LNCaP clone FGC (cell line): ENCODE measurements around the gene TPM2.

Experiments
- DNase-seq: peaks from one replicate; pipeline ENCODE4 v3.0.0-alpha.2; 2011; ENCODE audit warnings: low read depth
- H3K4me3 ChIP-seq: 2 replicates; pipeline ENCODE4 v1.5.1; 2011; ENCODE audit warnings: mild to moderate bottlenecking, low read depth, low read length, control low read depth
- TF ChIP-seq, protein P1 (sequence below): IDR thresholded peaks from 2 replicates; pipeline ENCODE4 v1.5.1; 2012; ENCODE audit warnings: mild to moderate bottlenecking; ENCODE audit not compliant: control insufficient read depth, insufficient read depth; ENCODE audit errors: extremely low read depth

The TPM2 gene

GRCh38 chr9:35667939-35668338 lies 21.8 kb downstream of the TPM2 start:
- H3K4me3 ChIP-seq: no peak overlapping the region
- no peak for DNase-seq
- TF ChIP-seq, protein P1, sequence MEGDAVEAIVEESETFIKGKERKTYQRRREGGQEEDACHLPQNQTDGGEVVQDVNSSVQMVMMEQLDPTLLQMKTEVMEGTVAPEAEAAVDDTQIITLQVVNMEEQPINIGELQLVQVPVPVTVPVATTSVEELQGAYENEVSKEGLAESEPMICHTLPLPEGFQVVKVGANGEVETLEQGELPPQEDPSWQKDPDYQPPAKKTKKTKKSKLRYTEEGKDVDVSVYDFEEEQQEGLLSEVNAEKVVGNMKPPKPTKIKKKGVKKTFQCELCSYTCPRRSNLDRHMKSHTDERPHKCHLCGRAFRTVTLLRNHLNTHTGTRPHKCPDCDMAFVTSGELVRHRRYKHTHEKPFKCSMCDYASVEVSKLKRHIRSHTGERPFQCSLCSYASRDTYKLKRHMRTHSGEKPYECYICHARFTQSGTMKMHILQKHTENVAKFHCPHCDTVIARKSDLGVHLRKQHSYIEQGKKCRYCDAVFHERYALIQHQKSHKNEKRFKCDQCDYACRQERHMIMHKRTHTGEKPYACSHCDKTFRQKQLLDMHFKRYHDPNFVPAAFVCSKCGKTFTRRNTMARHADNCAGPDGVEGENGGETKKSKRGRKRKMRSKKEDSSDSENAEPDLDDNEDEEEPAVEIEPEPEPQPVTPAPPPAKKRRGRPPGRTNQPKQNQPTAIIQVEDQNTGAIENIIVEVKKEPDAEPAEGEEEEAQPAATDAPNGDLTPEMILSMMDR: no peak

DNA sequence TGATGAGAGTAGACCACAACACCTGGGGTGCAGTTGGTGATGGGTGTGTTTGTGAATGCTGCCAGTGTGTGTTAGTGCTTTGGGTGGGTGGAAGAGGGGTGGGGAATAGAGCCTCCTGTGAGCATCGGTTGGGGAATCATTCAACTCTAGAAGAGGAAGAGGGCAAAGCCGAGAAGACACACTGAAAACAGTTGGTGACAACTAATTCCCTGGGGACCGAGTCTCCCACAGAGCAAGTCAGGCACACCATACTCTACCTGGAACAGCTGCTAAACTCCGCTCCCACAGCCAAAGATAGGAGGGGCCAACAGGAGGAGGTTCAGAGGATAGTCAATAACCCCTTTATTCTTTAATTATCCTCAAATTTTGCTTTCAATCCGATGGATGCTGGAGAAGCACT lies 23.2 kb downstream of the TPM2 start:
- DNase-seq: no peak
- TF ChIP-seq, protein P1: no peak
- H3K4me3 ChIP-seq: no peak overlapping the region

DNA sequence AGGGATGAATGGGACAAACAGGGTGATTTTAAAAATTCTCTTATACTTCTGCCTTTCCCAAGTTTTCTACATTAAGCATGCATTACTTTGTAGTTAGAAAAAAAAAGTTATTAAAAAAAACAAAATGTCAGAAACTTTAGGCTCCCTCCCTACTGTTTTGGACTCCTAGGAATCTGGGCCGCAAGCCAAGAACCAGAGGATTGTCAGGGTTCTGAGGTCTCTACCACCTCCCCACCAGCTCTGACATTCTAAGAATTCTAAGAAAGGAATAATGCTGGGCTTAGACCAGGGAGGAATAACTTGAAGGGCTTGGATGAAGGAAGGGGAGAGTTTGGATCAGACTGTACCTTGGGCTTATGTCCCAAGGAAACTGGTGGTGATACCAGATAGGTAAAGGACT lies 23.7 kb downstream of the TPM2 start:
- no peak overlapping the region for H3K4me3 ChIP-seq
- DNase-seq: no peak
- TF ChIP-seq, protein P1: no peak

DNA sequence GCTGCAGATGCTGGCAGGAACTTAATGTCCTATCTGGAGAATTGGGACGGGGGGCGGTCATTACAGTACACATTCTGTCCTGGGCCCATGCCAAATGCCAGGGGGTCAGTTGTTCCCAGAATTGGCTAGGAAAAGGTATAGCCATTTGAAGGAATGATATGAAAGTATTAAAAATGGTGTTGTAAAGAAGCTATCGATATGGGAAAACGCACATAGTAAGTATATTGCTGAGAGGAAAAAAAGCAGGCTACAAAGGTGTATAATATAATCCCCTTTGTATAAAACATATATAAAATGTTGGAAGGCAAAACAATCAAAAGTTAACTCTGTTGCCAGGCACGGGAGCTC lies 24.3 kb downstream of the TPM2 start:
- DNase-seq: no peak
- peak overlapping the region; percentile 83 for H3K4me3 ChIP-seq
- TF ChIP-seq, protein P1: no peak

DNA sequence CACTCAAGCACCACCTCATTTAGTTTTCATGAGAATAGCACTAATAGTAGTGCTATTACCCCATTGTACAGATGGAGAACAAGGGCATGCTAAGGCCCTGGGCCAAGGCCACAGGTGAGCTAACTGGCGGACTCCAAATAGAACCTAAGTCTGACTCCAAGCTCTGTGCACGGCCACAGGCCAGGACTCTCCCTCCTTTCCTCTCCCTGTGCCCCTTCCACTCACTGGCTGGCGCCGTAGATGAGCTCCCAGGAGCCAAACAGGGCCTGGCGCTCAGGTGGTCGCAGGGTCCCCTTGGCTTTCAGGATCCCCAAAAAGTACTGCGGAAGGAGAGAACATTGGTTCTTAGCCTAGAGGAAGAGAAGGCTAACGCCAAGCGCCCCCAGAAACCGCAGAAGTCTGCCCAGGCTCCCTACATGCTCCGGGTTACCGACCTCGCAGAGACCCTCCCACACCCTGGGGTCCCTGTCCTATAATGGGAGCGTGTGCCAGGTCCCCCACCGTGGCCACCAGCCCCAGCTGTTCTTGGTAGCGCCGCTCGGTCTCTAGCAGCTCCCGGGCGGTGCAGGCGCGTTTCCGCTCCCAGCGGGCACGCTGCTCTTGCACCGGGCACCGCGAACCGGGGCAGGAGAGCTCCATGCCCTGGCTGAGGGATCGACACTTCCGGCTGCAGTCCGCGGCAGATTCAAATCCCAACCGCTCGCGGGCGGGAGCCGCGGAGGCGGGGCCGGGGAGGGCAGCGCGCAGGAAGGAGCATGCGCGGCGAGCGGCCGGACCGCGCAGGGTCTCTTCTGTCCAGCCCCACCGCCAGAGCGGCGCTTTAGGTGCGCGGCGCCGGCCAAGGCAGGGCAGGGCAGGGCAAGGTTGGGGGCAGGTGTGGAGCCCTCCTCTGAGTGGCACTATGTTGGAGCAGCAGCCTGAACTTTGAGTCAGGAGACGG lies 24.9 kb downstream of the TPM2 start, which contains the start of gene ARHGEF39:
TSS of gene ARHGEF39 (minus strand) at position 665 of the 940 bp plus-strand sequence. CDS start at position 639, 26 bp downstream.
- DNase-seq: peak; percentile 40
- TF ChIP-seq, protein P1: peak; percentile 57
- H3K4me3 ChIP-seq: peak within 1 kb of the TSS; percentile 83

DNA sequence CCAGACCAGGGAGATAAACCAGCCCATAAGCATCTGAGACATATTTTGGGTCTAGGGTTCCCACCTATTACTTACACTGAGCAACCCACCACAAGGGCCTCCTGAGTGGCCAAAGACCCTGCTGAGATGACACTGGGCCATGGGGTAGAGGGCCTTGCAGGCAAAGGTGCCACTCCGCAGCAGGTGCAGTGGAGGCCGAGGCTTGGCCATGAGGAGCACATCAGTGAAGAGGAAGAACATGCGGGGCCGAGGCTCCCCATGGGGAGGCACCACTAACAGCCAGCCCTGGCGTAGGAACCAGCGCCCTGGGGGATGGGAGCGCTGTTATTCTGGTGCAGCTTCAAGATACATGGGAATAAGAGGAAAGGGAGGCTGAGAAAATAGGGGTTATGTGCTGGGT lies 27.3 kb downstream of the TPM2 start:
- H3K4me3 ChIP-seq: no peak overlapping the region
- TF ChIP-seq, protein P1: no peak
- no peak for DNase-seq
